Measurements from ENCODE around the gene SRRM1. TPM values are rescaled to one million over a fixed set of nuclear protein-coding genes. Genes with fewer than 3 reads are reported as not detected.
"Not testable (repeated sequence)": the region's sequence is repeated elsewhere in the genome, so short reads cannot be mapped to it uniquely, and the experiment has no call there.

SRRM1 gene
- total RNA-seq, 1 experiment from 2014 or later: 124 TPM

DNA sequence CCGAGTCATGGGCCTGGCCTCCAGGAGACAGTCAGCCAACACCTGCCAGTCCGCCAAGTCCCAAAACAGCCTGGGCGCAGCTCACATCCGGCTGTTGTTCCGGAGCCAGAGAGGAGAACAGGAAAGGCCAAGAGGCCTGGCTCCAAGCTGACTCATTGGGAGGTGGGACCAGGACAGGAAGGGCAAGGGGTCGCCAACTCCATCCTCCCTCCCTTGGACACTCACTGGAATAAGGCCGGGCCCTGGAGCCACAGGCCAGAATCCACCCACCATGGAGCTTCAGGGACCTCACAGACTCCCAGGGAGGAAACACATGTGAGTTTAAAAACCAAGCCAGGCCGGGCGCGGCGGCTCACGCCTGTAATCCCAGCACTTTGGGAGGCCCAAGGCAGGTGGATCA is 77.0 kb downstream of the SRRM1 start:
- no peak overlapping the region for H3K4me3 ChIP-seq
- H3K79me2 ChIP-seq (ENCODE audit: low read depth): no peaks in the 10 kb centered on the region
- H3F3A ChIP-seq (ENCODE audit: insufficient read depth, low read depth): peaks cover 26% of the 10 kb centered on the region
- no peaks in the 10 kb centered on the region for H3K9me3 ChIP-seq (ENCODE audit: insufficient read depth, low read depth)
- no peak overlapping the region for H2AFZ ChIP-seq
- ChIA-PET CTCF (interaction anchor here (0.6 kb wide), 1 partner anchor 36 kb away, joined by 3 read pairs; no protein-coding TSS in a partner anchor), POLR2A (ENCODE audit: unreplicated experiment) (interaction anchor here (0.6 to 1.1 kb wide), 5 partner anchors 13 to 404 kb away, joined by 3 to 18 read pairs (median 4); no protein-coding TSS in a partner anchor)
- H3K27me3 ChIP-seq (ENCODE audit: insufficient read depth, low read depth): no peaks in the 10 kb centered on the region
- peak overlapping the region; percentile 34 for H3K4me2 ChIP-seq
- BruUV-seq (replicated peaks): no TSS peak
- DNase-seq: peak in 1 of 2 experiments; percentile 74
- peak overlapping the region; percentile 60 for H3K27ac ChIP-seq
- intact Hi-C loops (cut with micrococcal nuclease; ENCODE audit: unreplicated experiment): loop anchor here (1.0 kb wide), 1 partner anchor 25 kb away; the partner anchor contains the start of gene CLIC4
- peaks cover 22% of the 10 kb centered on the region for H3K4me1 ChIP-seq (replicated peaks; ENCODE audit: insufficient read depth)
- TF ChIP-seq EZH2 (IDR thresholded peaks at IDR 0.05; ENCODE audit: low read depth) (no peak), CTCF (conservative IDR thresholded peaks at IDR 0.05) (no peak)
- H3K36me3 ChIP-seq (ENCODE audit: low read depth): no peaks in the 10 kb centered on the region
- no peaks in the 10 kb centered on the region for H3K9me2 ChIP-seq (ENCODE audit: insufficient read depth)
- no peaks in the 10 kb centered on the region for H4K20me1 ChIP-seq (ENCODE audit: insufficient read depth)

- no peak for DNase-seq
- Histone ChIP-seq H3K4me3 (no peak overlapping the region), H3K27ac (no peak overlapping the region), H3K9me3 (ENCODE audit: insufficient read depth, low read depth) (no peaks in the 10 kb centered on the region), H3K9me2 (ENCODE audit: insufficient read depth) (no peaks in the 10 kb centered on the region), H4K20me1 (ENCODE audit: insufficient read depth) (no peaks in the 10 kb centered on the region), H3K79me2 (ENCODE audit: low read depth) (no peaks in the 10 kb centered on the region), H3K4me1 (replicated peaks; ENCODE audit: insufficient read depth) (peaks cover 33% of the 10 kb centered on the region), H3K36me3 (ENCODE audit: low read depth) (no peaks in the 10 kb centered on the region), H3K27me3 (ENCODE audit: insufficient read depth, low read depth) (no peaks in the 10 kb centered on the region), H3F3A (ENCODE audit: insufficient read depth, low read depth) (peaks cover 39% of the 10 kb centered on the region), H2AFZ (no peak overlapping the region), H3K4me2 (no peak overlapping the region)
- intact Hi-C loops (cut with micrococcal nuclease; ENCODE audit: unreplicated experiment): no loop called here
- CTCF ChIA-PET: no interaction called here
- BruUV-seq (replicated peaks): no TSS peak
- TF ChIP-seq EZH2 (IDR thresholded peaks at IDR 0.05; ENCODE audit: low read depth) (no peak), CTCF (conservative IDR thresholded peaks at IDR 0.05) (no peak)
- POLR2A ChIA-PET (ENCODE audit: unreplicated experiment): no interaction called here
Measured at GRCh38 chr1:24721533-24721932, 78.4 kb downstream of the SRRM1 start.

- H3K27me3 ChIP-seq (ENCODE audit: insufficient read depth, low read depth); H3K27ac ChIP-seq; H3K36me3 ChIP-seq (ENCODE audit: low read depth); H3K9me2 ChIP-seq (ENCODE audit: insufficient read depth); H3K4me3 ChIP-seq; H3K4me2 ChIP-seq; DNase-seq; H2AFZ ChIP-seq; H3K9me3 ChIP-seq (ENCODE audit: insufficient read depth, low read depth); H3K79me2 ChIP-seq (ENCODE audit: low read depth); intact Hi-C loops (cut with micrococcal nuclease; ENCODE audit: unreplicated experiment); H4K20me1 ChIP-seq (ENCODE audit: insufficient read depth): not testable (repeated sequence)
- BruUV-seq (replicated peaks): TSS peak; percentile 4
- Histone ChIP-seq H3F3A (ENCODE audit: insufficient read depth, low read depth) (peaks cover 39% of the 10 kb centered on the region), H3K4me1 (replicated peaks; ENCODE audit: insufficient read depth) (peaks cover 33% of the 10 kb centered on the region)
- ChIA-PET CTCF (interaction anchor here (0.6 to 1.1 kb wide), 3 partner anchors 10 to 305 kb away, joined by 3 read pairs; no protein-coding TSS in a partner anchor), POLR2A (ENCODE audit: unreplicated experiment) (interaction anchor here (0.6 kb wide), 1 partner anchor 23 kb away, joined by 3 read pairs; the partner anchor contains the start of gene CLIC4)
Measured at GRCh38 chr1:24722073-24723035, 79.3 kb downstream of the SRRM1 start.

Other genes with a start within 250 kb of the SRRM1 start
- 8.3 and 11.4 TPM in 2 replicates for gene STPG1, start 229.5 kb upstream of the SRRM1 start, total RNA-seq (2021)
- 34.7 and 42.0 TPM in 2 replicates for gene NIPAL3, start 227.5 kb upstream of the SRRM1 start, total RNA-seq (2021)
- gene RCAN3, start 140.5 kb upstream of the SRRM1 start, total RNA-seq (2021): 21.9 and 27.4 TPM in 2 replicates
- 0.20 and 0.50 TPM in 2 replicates for gene NCMAP, start 87.2 kb upstream of the SRRM1 start, total RNA-seq (2021)
- gene CLIC4, start 102.1 kb downstream of the SRRM1 start, total RNA-seq (2021): 94.6 and 123 TPM in 2 replicates